HS-5 (cell line): ENCODE measurements around the gene DGCR2.
"Not testable (repeated sequence)": the region's sequence is repeated elsewhere in the genome, so short reads cannot be mapped to it uniquely, and the experiment has no call there.

ENCODE experiments used
- DNase-seq: peaks from one replicate; pipeline ENCODE4 v3.0.0-alpha.2; 2012; ENCODE audit warnings: low read depth

The DGCR2 gene, protein sequence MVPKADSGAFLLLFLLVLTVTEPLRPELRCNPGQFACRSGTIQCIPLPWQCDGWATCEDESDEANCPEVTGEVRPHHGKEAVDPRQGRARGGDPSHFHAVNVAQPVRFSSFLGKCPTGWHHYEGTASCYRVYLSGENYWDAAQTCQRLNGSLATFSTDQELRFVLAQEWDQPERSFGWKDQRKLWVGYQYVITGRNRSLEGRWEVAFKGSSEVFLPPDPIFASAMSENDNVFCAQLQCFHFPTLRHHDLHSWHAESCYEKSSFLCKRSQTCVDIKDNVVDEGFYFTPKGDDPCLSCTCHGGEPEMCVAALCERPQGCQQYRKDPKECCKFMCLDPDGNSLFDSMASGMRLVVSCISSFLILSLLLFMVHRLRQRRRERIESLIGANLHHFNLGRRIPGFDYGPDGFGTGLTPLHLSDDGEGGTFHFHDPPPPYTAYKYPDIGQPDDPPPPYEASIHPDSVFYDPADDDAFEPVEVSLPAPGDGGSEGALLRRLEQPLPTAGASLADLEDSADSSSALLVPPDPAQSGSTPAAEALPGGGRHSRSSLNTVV

GRCh38 chr22:19122143-19122751 lies at the start of gene DGCR2:
Gene DGCR2, minus strand, starts transcription at chr22:19122412. Its CDS starts 206 bp downstream, at chr22:19122206.
- DNase-seq, result peak; percentile 74

DNA sequence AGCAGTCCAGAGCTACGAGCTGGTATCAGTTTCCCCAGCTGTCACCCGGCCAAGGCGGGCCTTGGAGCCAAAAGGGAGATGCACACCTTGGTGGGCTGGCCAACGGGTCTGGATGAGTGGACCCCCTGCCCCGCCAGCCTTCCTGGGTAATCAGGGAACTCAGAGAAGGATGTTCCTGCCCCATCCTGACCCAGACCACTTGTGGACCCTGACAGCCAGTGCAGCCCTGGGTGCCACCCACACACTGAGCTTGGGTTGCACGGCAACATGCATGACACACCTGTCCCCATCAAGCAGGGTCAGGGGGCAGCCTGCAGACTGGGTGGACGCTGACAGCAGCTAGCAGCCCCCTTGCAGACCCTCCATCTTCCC lies 47.7 kb upstream of the DGCR2 start:
- no peak for DNase-seq

DNA sequence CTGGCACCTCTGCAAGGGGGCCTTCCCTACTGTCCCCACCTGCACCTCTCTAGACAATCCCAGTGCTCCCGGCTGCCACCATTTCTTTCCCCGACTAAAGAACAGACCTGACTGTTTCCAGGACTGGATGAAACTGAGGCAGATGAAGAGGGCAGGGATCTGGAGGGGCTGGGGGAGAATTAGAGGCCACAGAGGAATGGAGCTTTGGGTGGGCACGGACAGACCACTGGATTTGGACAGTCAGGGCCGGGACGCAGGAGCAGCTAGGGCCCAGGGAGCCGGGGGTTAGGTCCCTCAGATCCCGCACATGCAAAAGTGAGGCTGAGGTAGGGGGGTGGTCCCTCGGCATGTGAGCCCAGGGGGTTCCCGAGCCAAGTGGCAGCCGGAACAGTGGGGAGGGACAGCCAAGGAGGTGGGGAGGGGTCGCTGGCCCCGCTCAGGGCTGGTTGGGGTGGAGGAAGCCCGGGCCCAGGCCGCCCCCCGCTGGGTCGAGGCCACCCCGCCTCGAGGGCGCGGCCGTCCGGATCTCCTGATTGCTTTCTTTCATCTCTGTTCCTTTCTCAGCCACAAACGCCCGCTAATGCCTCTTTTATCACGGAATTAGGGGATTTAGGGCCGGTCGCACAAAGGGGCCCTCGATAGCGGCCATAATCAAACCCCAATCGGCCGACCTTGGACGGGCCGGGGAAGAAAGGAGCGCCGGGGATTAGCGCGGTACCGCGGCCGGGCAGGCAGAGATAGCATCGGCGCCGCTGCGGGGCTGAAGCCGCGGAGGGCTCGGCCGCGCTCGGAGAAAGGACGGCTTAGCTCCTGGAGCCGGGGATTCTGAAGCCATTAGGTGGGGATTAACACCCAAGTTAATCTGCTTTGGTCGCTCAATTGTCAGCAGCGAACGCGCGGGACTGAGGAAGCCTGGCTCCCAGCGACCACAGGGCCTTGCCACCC lies 47.1 kb upstream of the DGCR2 start:
- no peak for DNase-seq

DNA sequence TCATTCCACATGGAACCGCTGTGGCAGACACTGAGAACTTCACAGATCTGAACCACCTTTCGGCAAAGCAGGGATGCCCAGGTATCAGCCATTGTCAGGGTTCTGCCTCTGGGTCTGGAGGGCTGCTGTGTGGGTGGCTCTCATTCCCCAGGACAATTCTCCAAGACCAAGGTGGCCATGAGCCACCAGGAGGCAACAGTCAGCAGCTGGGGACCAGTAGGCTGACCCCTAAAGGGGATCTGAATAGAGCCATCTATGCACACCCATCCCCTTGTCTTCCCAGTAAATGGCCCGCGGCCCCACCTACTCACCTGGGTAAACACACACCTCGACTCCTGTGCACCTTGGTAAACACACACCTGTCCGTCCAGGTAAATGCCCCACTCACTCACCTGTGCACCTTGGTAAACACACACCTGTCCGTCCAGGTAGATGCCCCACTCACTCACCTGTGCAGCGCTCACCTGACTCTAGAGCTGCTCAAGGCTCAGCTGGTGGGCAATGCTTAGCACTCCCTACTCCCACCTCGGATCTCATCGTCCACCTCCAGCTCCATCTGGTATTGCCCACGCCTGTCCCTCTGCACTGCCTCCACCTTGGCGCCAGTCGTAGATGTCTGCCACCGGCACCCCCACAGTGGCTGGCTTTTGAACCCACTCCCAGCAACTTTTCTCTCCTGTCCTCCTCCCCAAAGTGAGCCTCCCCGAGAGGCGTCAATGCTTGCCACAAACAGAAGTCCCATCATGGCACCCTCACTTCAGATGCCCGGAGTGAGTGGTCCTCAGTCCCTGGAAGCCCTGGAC lies 46.1 kb upstream of the DGCR2 start:
- DNase-seq, result no peak

DNA sequence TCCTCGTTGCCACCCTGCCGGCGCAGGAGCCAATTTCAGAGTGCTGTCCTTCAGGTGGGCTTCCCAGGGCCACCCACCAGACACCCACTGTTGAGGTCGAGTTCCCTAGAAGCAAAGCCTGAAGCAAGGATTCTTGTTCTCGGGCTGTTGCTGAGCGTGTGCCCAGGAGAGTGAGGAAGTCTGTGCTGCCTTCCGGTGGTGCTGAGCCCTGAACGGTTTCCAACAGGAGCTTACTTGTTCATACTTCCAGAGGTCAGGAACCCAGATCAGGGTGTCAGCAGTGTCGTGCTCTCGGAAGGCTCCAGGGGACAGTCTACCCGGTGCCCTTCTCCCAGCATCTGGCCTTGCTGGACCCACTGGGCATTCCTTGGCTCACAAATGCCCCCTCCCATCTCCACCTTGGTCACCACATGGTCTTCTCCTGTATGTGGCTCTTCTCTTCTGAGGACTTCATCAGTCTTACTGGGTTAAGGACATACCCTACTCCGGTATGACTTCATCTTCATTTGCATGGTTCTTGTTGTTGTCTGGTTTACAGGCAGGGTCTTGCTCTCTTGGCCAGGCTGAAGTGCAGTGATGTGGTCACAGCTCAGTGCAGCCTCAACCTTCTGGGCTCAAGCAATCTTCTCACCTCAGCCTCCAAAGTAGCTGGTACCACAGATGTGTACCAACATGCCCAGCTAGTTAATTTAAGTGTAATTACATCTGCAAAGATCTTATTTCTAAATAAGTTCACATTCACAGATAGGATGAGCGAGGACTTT lies 45.1 kb upstream of the DGCR2 start:
- no peak for DNase-seq

- DNase-seq, result no peak
These were observed 44.2 kb upstream of the DGCR2 start for GRCh38 chr22:19166421-19166820.

DNA sequence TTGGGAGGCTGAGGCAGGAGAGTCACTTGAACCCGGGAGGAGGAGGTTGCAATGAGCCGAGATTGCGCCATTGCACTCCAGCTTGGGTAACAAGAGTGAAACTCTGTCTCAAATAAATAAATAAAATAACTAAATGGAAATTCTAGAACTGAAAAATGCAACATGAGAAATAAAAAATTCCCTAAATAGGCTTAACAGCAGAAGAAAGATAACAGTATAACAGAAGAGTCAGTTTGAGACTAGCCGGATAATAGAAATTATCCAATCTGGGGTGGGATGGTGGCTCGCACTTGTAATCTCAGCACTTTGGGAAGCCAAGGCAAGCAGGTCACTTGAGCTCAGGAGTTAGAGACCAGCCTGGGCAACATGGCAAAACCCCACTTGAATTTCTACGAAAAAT lies 42.2 kb upstream of the DGCR2 start:
- DNase-seq, result no peak

- not testable (repeated sequence) for DNase-seq
These were observed 36.4 kb upstream of the DGCR2 start for GRCh38 chr22:19158649-19159048.

- DNase-seq, result not testable (repeated sequence)
These were observed 33.9 kb upstream of the DGCR2 start for GRCh38 chr22:19156109-19156508.

GRCh38 chr22:19152942-19153883 lies 31.0 kb upstream of the DGCR2 start:
- DNase-seq, result no peak

GRCh38 chr22:19151329-19152191 lies 29.3 kb upstream of the DGCR2 start:
- DNase-seq, result no peak

GRCh38 chr22:19150482-19151328 lies 28.5 kb upstream of the DGCR2 start:
- DNase-seq, result no peak

GRCh38 chr22:19149991-19150390 lies 27.8 kb upstream of the DGCR2 start, which contains the start of gene GSC2:
Gene GSC2, minus strand, starts transcription at chr22:19150292. Its CDS starts 9 bp downstream, at chr22:19150283.
- no peak for DNase-seq

DNA sequence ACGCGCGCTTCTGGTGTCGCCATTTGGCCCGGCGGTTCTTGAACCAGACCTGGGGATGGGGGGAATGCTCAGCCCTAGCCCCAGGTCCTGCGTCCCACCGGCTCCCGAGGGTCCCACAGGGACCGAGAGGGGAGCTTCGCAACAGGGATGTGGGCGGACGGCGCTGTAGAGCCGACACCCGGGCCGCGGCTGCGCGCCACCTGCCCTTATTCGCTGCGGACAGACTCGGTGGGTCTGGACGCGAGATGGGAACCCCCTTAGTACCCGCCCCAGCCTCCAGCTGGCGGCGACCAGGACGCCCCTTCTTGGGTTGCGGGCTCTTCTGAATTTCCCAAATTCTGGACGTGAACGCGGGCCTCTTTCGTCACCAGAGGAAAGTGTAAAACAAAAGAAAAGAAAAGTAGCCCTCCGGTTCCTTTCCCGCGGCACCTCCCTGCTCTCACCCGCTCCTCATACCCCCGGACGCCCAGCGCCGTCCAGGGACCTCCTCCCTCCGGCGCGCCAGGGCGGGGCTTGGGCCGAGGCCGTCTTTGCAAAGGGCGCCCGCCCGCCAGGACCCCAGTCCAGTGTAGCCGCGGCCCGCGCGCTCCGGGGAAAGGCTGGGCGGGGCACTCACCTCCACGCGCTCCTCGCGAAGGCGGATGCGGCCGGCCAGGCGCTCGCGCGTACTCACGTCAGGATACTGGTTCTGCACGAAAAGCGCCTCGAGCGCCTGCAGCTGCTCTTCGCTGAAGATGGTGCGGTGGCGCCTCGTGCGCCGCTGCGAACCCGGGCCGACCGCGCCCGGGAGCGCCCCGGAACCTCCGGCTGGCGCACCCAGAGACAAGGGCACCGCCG lies 27.1 kb upstream of the DGCR2 start:
- no peak for DNase-seq

DNA sequence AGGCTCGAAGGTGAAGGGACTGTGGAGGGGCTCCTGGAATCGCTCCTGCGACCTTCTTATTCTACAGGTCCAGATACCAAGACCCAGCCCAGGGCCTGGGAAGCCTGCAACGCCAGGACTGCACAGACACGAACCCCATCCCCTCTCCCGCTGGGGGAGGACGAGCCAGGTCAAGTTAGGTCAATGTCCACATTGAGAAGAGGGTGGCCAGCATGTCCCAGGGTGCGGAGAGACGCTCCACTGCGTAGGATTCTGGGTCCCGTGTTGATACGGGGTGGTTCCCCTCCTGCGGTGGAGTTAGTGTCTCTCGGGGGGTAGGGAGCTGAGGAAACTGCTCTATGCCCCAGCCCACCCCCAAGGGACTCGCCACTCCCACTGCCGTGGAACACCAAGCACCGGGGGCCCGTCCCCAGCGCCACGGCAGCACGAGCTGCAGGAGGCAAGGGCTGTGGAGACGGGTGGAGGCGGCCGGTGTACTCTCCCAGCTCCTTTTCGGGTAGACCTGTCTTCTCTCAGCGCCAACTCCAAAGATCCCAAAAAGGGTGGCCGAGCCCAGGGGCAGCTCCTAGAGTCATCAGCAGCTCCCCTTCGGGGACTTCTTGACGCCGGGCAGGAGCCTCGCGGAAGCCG lies 26.3 kb upstream of the DGCR2 start:
- no peak for DNase-seq

GRCh38 chr22:19147195-19147780 lies 25.1 kb upstream of the DGCR2 start:
- DNase-seq, result no peak
